Measurements from ENCODE around the gene BSDC1.
"Not testable (repeated sequence)": the region's sequence is repeated elsewhere in the genome, so short reads cannot be mapped to it uniquely, and the experiment has no call there.

BSDC1 gene

GRCh38 chr1:32361674-32362473, 32.4 kb downstream of the BSDC1 start:
- no peak for DNase-seq (ENCODE audit: low spot score)
- ChIA-PET CTCF (interaction anchor here (0.6 to 0.7 kb wide), 4 partner anchors 46 to 492 kb away, joined by 3 to 5 read pairs (median 3); no protein-coding TSS in a partner anchor), POLR2A (ENCODE audit: low non-redundant PET) (no interaction called here)
- TF ChIP-seq CTCF (conservative IDR thresholded peaks at IDR 0.05; ENCODE audit: low read depth), result peak; percentile 36
- H3K27ac ChIP-seq, result peak overlapping the region; percentile 26

GRCh38 chr1:32361308-32361673, 33.0 kb downstream of the BSDC1 start:
- CTCF ChIA-PET, result interaction anchor here (0.6 to 0.7 kb wide), 4 partner anchors 45 to 491 kb away, joined by 3 to 5 read pairs (median 3); no protein-coding TSS in a partner anchor
- no peak for DNase-seq (ENCODE audit: low spot score)
- no peak for TF ChIP-seq CTCF (conservative IDR thresholded peaks at IDR 0.05; ENCODE audit: low read depth)
- POLR2A ChIA-PET (ENCODE audit: low non-redundant PET), result no interaction called here
- no peak overlapping the region for H3K27ac ChIP-seq

- POLR2A ChIA-PET (ENCODE audit: low non-redundant PET), result no interaction called here
- H3K27ac ChIP-seq, result no peak overlapping the region
- no peak for TF ChIP-seq CTCF (conservative IDR thresholded peaks at IDR 0.05; ENCODE audit: low read depth)
- CTCF ChIA-PET, result no interaction called here
- DNase-seq (ENCODE audit: low spot score), result no peak
These were observed 35.8 kb downstream of the BSDC1 start for GRCh38 chr1:32358435-32358834.

- no peak overlapping the region for H3K27ac ChIP-seq
- ChIA-PET CTCF (no interaction called here), POLR2A (ENCODE audit: low non-redundant PET) (no interaction called here)
- TF ChIP-seq CTCF (conservative IDR thresholded peaks at IDR 0.05; ENCODE audit: low read depth), result no peak
- DNase-seq (ENCODE audit: low spot score), result no peak
These were observed 36.6 kb downstream of the BSDC1 start for GRCh38 chr1:32357614-32358013.

GRCh38 chr1:32356478-32356877, 37.8 kb downstream of the BSDC1 start:
- no peak for TF ChIP-seq CTCF (conservative IDR thresholded peaks at IDR 0.05; ENCODE audit: low read depth)
- ChIA-PET CTCF (no interaction called here), POLR2A (ENCODE audit: low non-redundant PET) (no interaction called here)
- H3K27ac ChIP-seq, result no peak overlapping the region
- no peak for DNase-seq (ENCODE audit: low spot score)

GRCh38 chr1:32355778-32356177, 38.5 kb downstream of the BSDC1 start:
- DNase-seq (ENCODE audit: low spot score); CTCF ChIA-PET; H3K27ac ChIP-seq; POLR2A ChIA-PET (ENCODE audit: low non-redundant PET): not testable (repeated sequence)

- peak overlapping the region; percentile 89 for H3K27ac ChIP-seq
- no peak for DNase-seq (ENCODE audit: low spot score)
These were observed 40.2 kb downstream of the BSDC1 start for GRCh38 chr1:32353886-32354570.

More at GRCh38 chr1:32353886-32354570, 40.2 kb downstream of the BSDC1 start:
- CTCF ChIA-PET, result interaction anchor here (1.1 kb wide), 1 partner anchor 138 kb away, joined by 6 read pairs; no protein-coding TSS in a partner anchor
- TF ChIP-seq CTCF (conservative IDR thresholded peaks at IDR 0.05; ENCODE audit: low read depth), result no peak
- POLR2A ChIA-PET (ENCODE audit: low non-redundant PET), result no interaction called here
